ENCODE measurements around the gene SEMA5A. TPM values are rescaled to one million over a fixed set of nuclear protein-coding genes. Genes with fewer than 3 reads are reported as not detected.

SEMA5A gene
- total RNA-seq, 1 experiment from 2014 or later, result 34.3 TPM

GRCh38 chr5:9157020-9157419 is 388.9 kb downstream of the SEMA5A start:
- H3K27ac Mint-ChIP-seq (ENCODE audit: unreplicated experiment), result no peak overlapping the region

GRCh38 chr5:9156282-9156681 is 389.6 kb downstream of the SEMA5A start:
- Histone ChIP-seq H3K4me3 (ENCODE audit: low read depth, low read length) (no peak overlapping the region), H3K36me3 (ENCODE audit: control insufficient read depth, insufficient read depth, low read length) (no peaks in the 10 kb centered on the region), H3K27me3 (replicated peaks; ENCODE audit: control insufficient read depth, insufficient read depth, low read length) (no peaks in the 10 kb centered on the region), H3K4me1 (peaks cover 13% of the 10 kb centered on the region), H3K9me3 (no peaks in the 10 kb centered on the region)
- H3K4me3 Mint-ChIP-seq (ENCODE audit: unreplicated experiment), result no peak overlapping the region
- BruUV-seq (replicated peaks), result no TSS peak
- CTCF ChIA-PET, result interaction anchor here (0.6 to 1.0 kb wide), 4 partner anchors 11 to 387 kb away, joined by 3 to 5 read pairs (median 4); no protein-coding TSS in a partner anchor
- H3K27ac Mint-ChIP-seq (ENCODE audit: unreplicated experiment), result no peak overlapping the region
- peaks cover 16% of the 10 kb centered on the region for H3K4me1 Mint-ChIP-seq (ENCODE audit: low read depth, unreplicated experiment)
- TF ChIP-seq CTCF (IDR thresholded peaks at IDR 0.05; ENCODE audit: insufficient read depth in 1 of 2, low read depth in 1 of 2, low read length in 1 of 2, severe bottlenecking in 1 of 2, unreplicated experiment in 1 of 2), result peak; percentile 64 to 84
- intact Hi-C loops (cut with micrococcal nuclease; ENCODE audit: unreplicated experiment), result loop anchor here (1.0 to 5.0 kb wide), 5 partner anchors 52 to 991 kb away; no protein-coding TSS in a partner anchor
- DNase-seq, result peak; percentile 69 to 73
- H3K9me3 Mint-ChIP-seq (ENCODE audit: unreplicated experiment), result no peaks in the 10 kb centered on the region
- no peaks in the 10 kb centered on the region for H3K27me3 Mint-ChIP-seq (ENCODE audit: insufficient read depth, unreplicated experiment)
- no peaks in the 10 kb centered on the region for H3K36me3 Mint-ChIP-seq (ENCODE audit: insufficient read depth, unreplicated experiment)
- POLR2A ChIA-PET, result no interaction called here

More at GRCh38 chr5:9157020-9157419, 388.9 kb downstream of the SEMA5A start:
- ChIA-PET POLR2A (no interaction called here), CTCF (no interaction called here)
- H3K27me3 Mint-ChIP-seq (ENCODE audit: insufficient read depth, unreplicated experiment), result no peaks in the 10 kb centered on the region
- peaks cover 19% of the 10 kb centered on the region for H3K4me1 ChIP-seq
- H3K4me3 ChIP-seq (ENCODE audit: low read depth, low read length), result no peak overlapping the region
- DNase-seq, result no peak
- no peaks in the 10 kb centered on the region for H3K9me3 Mint-ChIP-seq (ENCODE audit: unreplicated experiment)
- TF ChIP-seq CTCF (IDR thresholded peaks at IDR 0.05; ENCODE audit: insufficient read depth in 1 of 2, low read depth in 1 of 2, low read length in 1 of 2, severe bottlenecking in 1 of 2, unreplicated experiment in 1 of 2), result no peak
- H3K9me3 ChIP-seq, result no peaks in the 10 kb centered on the region
- H3K4me1 Mint-ChIP-seq (ENCODE audit: low read depth, unreplicated experiment), result peaks cover 16% of the 10 kb centered on the region
- no peaks in the 10 kb centered on the region for H3K36me3 Mint-ChIP-seq (ENCODE audit: insufficient read depth, unreplicated experiment)
- H3K36me3 ChIP-seq (ENCODE audit: control insufficient read depth, insufficient read depth, low read length), result no peaks in the 10 kb centered on the region
- intact Hi-C loops (cut with micrococcal nuclease; ENCODE audit: unreplicated experiment), result loop anchor here (5.0 kb wide), 2 partner anchors 400 to 990 kb away; no protein-coding TSS in a partner anchor
- no peak overlapping the region for H3K4me3 Mint-ChIP-seq (ENCODE audit: unreplicated experiment)
- no TSS peak for BruUV-seq (replicated peaks)
- H3K27me3 ChIP-seq (replicated peaks; ENCODE audit: control insufficient read depth, insufficient read depth, low read length), result no peaks in the 10 kb centered on the region

- Mint-ChIP-seq H3K27ac (ENCODE audit: unreplicated experiment) (no peak overlapping the region), H3K36me3 (ENCODE audit: insufficient read depth, unreplicated experiment) (peaks cover 4% of the 10 kb centered on the region), H3K4me3 (ENCODE audit: unreplicated experiment) (no peak overlapping the region), H3K4me1 (ENCODE audit: low read depth, unreplicated experiment) (no peaks in the 10 kb centered on the region), H3K9me3 (ENCODE audit: unreplicated experiment) (no peaks in the 10 kb centered on the region), H3K27me3 (ENCODE audit: insufficient read depth, unreplicated experiment) (no peaks in the 10 kb centered on the region)
- no peak overlapping the region for H3K4me3 ChIP-seq (ENCODE audit: low read depth, low read length)
- CTCF ChIA-PET, result no interaction called here
- POLR2A ChIA-PET, result no interaction called here
- H3K4me1 ChIP-seq, result no peaks in the 10 kb centered on the region
- no TSS peak for BruUV-seq (replicated peaks)
- intact Hi-C loops (cut with micrococcal nuclease; ENCODE audit: unreplicated experiment), result no loop called here
- no peaks in the 10 kb centered on the region for H3K36me3 ChIP-seq (ENCODE audit: control insufficient read depth, insufficient read depth, low read length)
- no peaks in the 10 kb centered on the region for H3K9me3 ChIP-seq
- no peak for DNase-seq
- no peaks in the 10 kb centered on the region for H3K27me3 ChIP-seq (replicated peaks; ENCODE audit: control insufficient read depth, insufficient read depth, low read length)
- no peak for TF ChIP-seq CTCF (IDR thresholded peaks at IDR 0.05; ENCODE audit: insufficient read depth in 1 of 2, low read depth in 1 of 2, low read length in 1 of 2, severe bottlenecking in 1 of 2, unreplicated experiment in 1 of 2)
Observed at GRCh38 chr5:9151684-9152427, 394.0 kb downstream of the SEMA5A start.
